NCI-H774 (cell line): ENCODE measurements around the gene TDG.
"Not testable (repeated sequence)": the region's sequence is repeated elsewhere in the genome, so short reads cannot be mapped to it uniquely, and the experiment has no call there.

Experiments used
- DNase-seq: peaks from one replicate; lab custom pipeline; 2025; lab: John Stamatoyannopoulos, UW

The TDG gene

GRCh38 chr12:104022786-104023185 lies 57.1 kb downstream of the TDG start:
- DNase-seq, result no peak

DNA sequence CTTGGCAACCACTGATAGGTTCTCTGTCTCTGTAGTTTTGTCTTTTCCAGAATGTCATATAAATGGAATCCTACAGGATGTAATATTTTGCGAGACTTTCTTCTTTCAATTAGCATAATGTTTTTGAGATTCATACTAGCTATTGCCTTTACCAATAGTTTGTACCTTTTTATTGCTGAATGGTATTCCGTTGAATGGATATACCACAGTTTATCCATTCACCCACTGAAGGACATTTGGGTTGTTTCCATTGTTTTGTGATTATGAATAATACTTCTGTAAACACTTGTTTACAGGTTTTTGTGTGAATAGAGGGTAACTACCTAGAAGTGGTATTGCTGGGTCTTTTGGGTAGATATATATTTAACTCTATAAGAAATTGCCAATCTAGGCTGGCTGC lies 58.0 kb downstream of the TDG start:
- no peak for DNase-seq

DNA sequence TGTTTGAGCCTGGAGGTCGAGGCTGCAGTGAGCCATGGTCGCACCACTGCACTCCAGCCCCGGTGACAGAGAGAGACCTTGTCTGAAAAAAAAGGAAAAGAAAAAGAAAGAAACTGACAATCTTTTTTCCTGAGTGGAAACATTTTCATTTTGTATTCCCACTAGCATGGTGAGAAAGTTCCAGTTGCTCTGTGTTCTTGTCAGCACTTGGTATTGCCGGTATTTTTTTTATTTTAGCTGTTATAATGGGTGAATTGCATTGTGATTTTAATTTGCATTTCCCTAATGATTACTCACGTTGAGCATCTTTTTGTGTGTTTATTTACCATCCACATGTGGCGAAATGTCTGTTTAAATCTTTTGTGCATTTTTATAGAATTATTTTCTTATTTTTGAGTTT lies 58.7 kb downstream of the TDG start:
- no peak for DNase-seq

GRCh38 chr12:104025771-104026170 lies 60.1 kb downstream of the TDG start:
- DNase-seq, result no peak

- no peak for DNase-seq
Observed at GRCh38 chr12:104026841-104027599, 61.3 kb downstream of the TDG start.

DNA sequence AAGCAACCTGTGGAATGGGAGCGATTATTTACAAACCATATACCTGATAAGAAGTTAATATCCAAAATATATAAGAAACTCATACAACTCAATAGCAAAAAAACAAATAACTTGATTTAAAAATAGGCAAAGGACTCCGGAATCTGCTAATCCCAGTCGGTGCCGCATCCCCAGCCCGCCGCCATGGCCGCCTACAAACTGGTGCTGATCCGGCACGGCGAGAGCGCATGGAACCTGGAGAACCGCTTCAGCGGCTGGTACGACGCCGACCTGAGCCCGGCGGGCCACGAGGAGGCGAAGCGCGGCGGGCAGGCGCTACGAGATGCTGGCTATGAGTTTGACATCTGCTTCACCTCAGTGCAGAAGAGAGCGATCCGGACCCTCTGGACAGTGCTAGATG lies 64.9 kb downstream of the TDG start:
- not testable (repeated sequence) for DNase-seq

DNA sequence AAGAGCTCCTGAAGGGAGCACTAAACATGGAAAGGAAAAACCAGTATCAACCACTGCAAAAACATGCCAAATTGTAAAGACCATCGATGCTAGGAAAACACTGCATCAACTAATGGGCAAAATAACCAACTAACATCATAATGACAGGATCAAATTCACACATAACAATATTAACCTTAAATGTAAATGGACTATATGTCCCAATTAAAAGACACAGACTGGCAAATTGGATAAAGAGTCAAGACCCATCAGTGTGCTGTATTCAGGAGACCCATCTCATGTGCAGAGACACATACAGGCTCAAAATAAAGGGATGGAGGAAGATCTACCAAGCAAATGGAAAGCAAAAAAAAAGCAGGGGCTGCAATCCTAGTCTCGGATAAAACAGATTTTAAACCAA lies 70.5 kb downstream of the TDG start:
- DNase-seq, result not testable (repeated sequence)
